ENCODE data around the gene SYT1. TPM values are rescaled to one million over a fixed set of nuclear protein-coding genes. Genes with fewer than 3 reads are reported as not detected.

SYT1 gene
- total RNA-seq, 1 donor from 2014 or later = 13.0 TPM

- Mint-ChIP-seq H3K27ac (ENCODE audit: unreplicated experiment) (no peak overlapping the region), H3K4me1 (ENCODE audit: unreplicated experiment) (no peaks in the 10 kb centered on the region), H3K9me3 (ENCODE audit: unreplicated experiment) (no peaks in the 10 kb centered on the region), H3K36me3 (ENCODE audit: low read depth, unreplicated experiment) (no peaks in the 10 kb centered on the region), H3K4me3 (ENCODE audit: unreplicated experiment) (no peak overlapping the region), H3K27me3 (ENCODE audit: unreplicated experiment) (no peaks in the 10 kb centered on the region)
- DNase-seq (ENCODE audit: low spot score) = no peak
- TF ChIP-seq CTCF (IDR thresholded peaks at IDR 0.05; ENCODE audit: unreplicated experiment) = no peak
These were observed 99.9 kb downstream of the SYT1 start for GRCh38 chr12:78964521-78964920.

GRCh38 chr12:78966062-78966461, 101.5 kb downstream of the SYT1 start:
- no peaks in the 10 kb centered on the region for H3K36me3 Mint-ChIP-seq (ENCODE audit: low read depth, unreplicated experiment)
- no peaks in the 10 kb centered on the region for H3K4me1 Mint-ChIP-seq (ENCODE audit: unreplicated experiment)
- H3K27ac Mint-ChIP-seq (ENCODE audit: unreplicated experiment) = no peak overlapping the region
- no peak overlapping the region for H3K4me3 Mint-ChIP-seq (ENCODE audit: unreplicated experiment)
- no peaks in the 10 kb centered on the region for H3K9me3 Mint-ChIP-seq (ENCODE audit: unreplicated experiment)
- TF ChIP-seq CTCF (IDR thresholded peaks at IDR 0.05; ENCODE audit: unreplicated experiment) = no peak
- H3K27me3 Mint-ChIP-seq (ENCODE audit: unreplicated experiment) = no peaks in the 10 kb centered on the region
- no peak for DNase-seq (ENCODE audit: low spot score)

GRCh38 chr12:78966926-78967325, 102.4 kb downstream of the SYT1 start:
- no peak for DNase-seq (ENCODE audit: low spot score)
- no peaks in the 10 kb centered on the region for H3K27me3 Mint-ChIP-seq (ENCODE audit: unreplicated experiment)
- no peaks in the 10 kb centered on the region for H3K36me3 Mint-ChIP-seq (ENCODE audit: low read depth, unreplicated experiment)
- no peaks in the 10 kb centered on the region for H3K9me3 Mint-ChIP-seq (ENCODE audit: unreplicated experiment)
- no peaks in the 10 kb centered on the region for H3K4me1 Mint-ChIP-seq (ENCODE audit: unreplicated experiment)
- H3K27ac Mint-ChIP-seq (ENCODE audit: unreplicated experiment) = no peak overlapping the region
- no peak for TF ChIP-seq CTCF (IDR thresholded peaks at IDR 0.05; ENCODE audit: unreplicated experiment)
- no peak overlapping the region for H3K4me3 Mint-ChIP-seq (ENCODE audit: unreplicated experiment)

GRCh38 chr12:78968226-78968625, 103.7 kb downstream of the SYT1 start:
- H3K4me1 Mint-ChIP-seq (ENCODE audit: unreplicated experiment) = no peaks in the 10 kb centered on the region
- no peaks in the 10 kb centered on the region for H3K9me3 Mint-ChIP-seq (ENCODE audit: unreplicated experiment)
- no peaks in the 10 kb centered on the region for H3K27me3 Mint-ChIP-seq (ENCODE audit: unreplicated experiment)
- no peak for DNase-seq (ENCODE audit: low spot score)
- no peak overlapping the region for H3K27ac Mint-ChIP-seq (ENCODE audit: unreplicated experiment)
- no peak overlapping the region for H3K4me3 Mint-ChIP-seq (ENCODE audit: unreplicated experiment)
- no peak for TF ChIP-seq CTCF (IDR thresholded peaks at IDR 0.05; ENCODE audit: unreplicated experiment)
- no peaks in the 10 kb centered on the region for H3K36me3 Mint-ChIP-seq (ENCODE audit: low read depth, unreplicated experiment)

GRCh38 chr12:78970041-78970440, 105.5 kb downstream of the SYT1 start:
- Mint-ChIP-seq H3K36me3 (ENCODE audit: low read depth, unreplicated experiment) (no peaks in the 10 kb centered on the region), H3K9me3 (ENCODE audit: unreplicated experiment) (no peaks in the 10 kb centered on the region), H3K27me3 (ENCODE audit: unreplicated experiment) (no peaks in the 10 kb centered on the region), H3K4me1 (ENCODE audit: unreplicated experiment) (no peaks in the 10 kb centered on the region), H3K27ac (ENCODE audit: unreplicated experiment) (no peak overlapping the region), H3K4me3 (ENCODE audit: unreplicated experiment) (no peak overlapping the region)
- TF ChIP-seq CTCF (IDR thresholded peaks at IDR 0.05; ENCODE audit: unreplicated experiment) = no peak
- DNase-seq (ENCODE audit: low spot score) = no peak
